Kidney (tissue), 14 donors: Measurements from ENCODE around the gene OR5M3. TPM values are rescaled to one million over a fixed set of nuclear protein-coding genes. Genes with fewer than 3 reads are reported as not detected.

Experiments
- DNase-seq, 5 donors: peaks; one replicate each; pipeline ENCODE4 v3.0.0-alpha.2; 2013 to 2020
- FAIRE-seq: peaks from 2 replicates; lab custom pipeline; 2012; peaks lifted over from hg19 to GRCh38; lab: Jason Lieb, UNC
- H3K27ac ChIP-seq, 2 donors: one replicate each; pipeline ENCODE4 v1.7.0; 2013; ENCODE audit warnings: low read depth in 2 of 2, low read length in 2 of 2, inconsistent platforms in 1 of 2
- H3K27me3 ChIP-seq: one replicate; pipeline ENCODE4 v1.7.1; 2013; ENCODE audit warnings: low read length, inconsistent platforms; ENCODE audit not compliant: control insufficient read depth, insufficient read depth
- H3K36me3 ChIP-seq, 3 donors: one replicate each; pipeline versions ENCODE4 v1.7.0 to v1.7.1; 2013; ENCODE audit warnings: low read length in 3 of 3, control low read depth in 1 of 3, inconsistent platforms in 1 of 3; ENCODE audit not compliant: insufficient read depth in 3 of 3, control insufficient read depth in 2 of 3
- H3K4me1 ChIP-seq, 3 donors: one replicate each; pipeline versions ENCODE4 v1.7.0 to v1.7.1; 2013; ENCODE audit warnings: low read length in 3 of 3, inconsistent platforms in 1 of 3, low read depth in 1 of 3; ENCODE audit not compliant: control insufficient read depth in 2 of 3, insufficient read depth in 2 of 3
- H3K4me3 ChIP-seq, 3 donors: one replicate each; pipeline versions ENCODE4 v1.7.0 to v1.8.1; 2013; ENCODE audit warnings: low read length in 3 of 3, control low read depth in 1 of 3, inconsistent platforms in 1 of 3
- H3K9ac ChIP-seq, 3 donors: one replicate each; pipeline versions ENCODE4 v1.7.0 to v1.7.1; 2013; ENCODE audit warnings: low read length in 3 of 3, control low read depth in 1 of 3, inconsistent platforms in 1 of 3
- H3K9me3 ChIP-seq, 3 donors: one replicate each; pipeline versions ENCODE4 v1.7.0 to v1.7.1; 2013; ENCODE audit warnings: low read length in 3 of 3, control low read depth in 1 of 3, inconsistent platforms in 1 of 3; ENCODE audit not compliant: control insufficient read depth in 2 of 3, insufficient read depth in 1 of 3
- intact Hi-C: fragments of 100-400 bp; cut with DNase I; formaldehyde crosslinking; loops from one replicate; pipeline ENCODE4 v1.11.1; 2022
- polyA plus RNA-seq: library from polyadenylated mRNA; stranded (reverse); fragments of 350-450 nt; fragmentation: Illumina TruSeq; extraction: RNeasy Lipid Tissue Mini Kit (QIAGEN cat#74804); gene quantifications from one replicate; pipeline ENCODE4 v1.2.3, GENCODE V29; 2014; ENCODE audit warnings: low read depth, low replicate concordance; ENCODE audit not compliant: insufficient read depth
- total RNA-seq: library from RNA; stranded (reverse); fragmentation: NEBNext Ultra II Directional; extraction: Animal tissue kit (Norgen Biotek cat#: 25700); gene quantifications from one replicate; pipeline ENCODE4 v1.2.1, GENCODE V29; 2021
- TF ChIP-seq, protein P1 (sequence below): IDR thresholded peaks from 3 replicates; pipeline ENCODE4 v1.5.1; 2012; ENCODE audit warnings: mild to moderate bottlenecking, moderate library complexity, borderline replicate concordance; ENCODE audit not compliant: insufficient read depth; ENCODE audit errors: extremely low read depth
- donor health status: control.
- donor health status: control.
- donor health status: control.
- donor health status: control.
- donor health status: control.
- donor health status: DM: yes; HTN: yes; CAD: no.
- donor health status: Normal renal cell carcinoma (clear cell type).

OR5M3 gene
- total and polyA plus RNA-seq, 2 donors from 2014 or later, result not detected

DNA sequence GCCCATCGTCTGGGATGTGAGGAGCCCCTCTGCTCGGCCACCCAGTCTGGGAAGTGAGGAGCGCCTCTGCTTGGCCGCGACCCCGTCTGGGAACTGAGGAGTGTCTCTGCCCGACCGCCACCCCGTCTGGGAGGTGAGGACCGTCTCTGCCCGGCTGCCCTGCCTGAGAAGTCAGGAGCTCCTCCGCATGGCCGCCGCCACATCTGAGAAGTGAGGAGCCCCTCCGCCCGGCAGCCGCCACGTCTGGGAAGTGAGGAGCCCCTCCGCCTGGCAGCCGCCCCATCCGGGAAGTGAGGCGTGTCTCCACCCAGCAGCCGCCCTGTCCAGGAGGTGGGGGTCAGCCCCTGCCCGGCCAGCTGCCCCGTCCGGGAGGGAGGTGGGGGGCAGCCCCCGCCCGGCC lies 23.9 kb upstream of the OR5M3 start:
- no peak for FAIRE-seq
- no peak overlapping the region for H3K27ac ChIP-seq
- peak in 1 of 5 donors; percentile 70 for DNase-seq

DNA sequence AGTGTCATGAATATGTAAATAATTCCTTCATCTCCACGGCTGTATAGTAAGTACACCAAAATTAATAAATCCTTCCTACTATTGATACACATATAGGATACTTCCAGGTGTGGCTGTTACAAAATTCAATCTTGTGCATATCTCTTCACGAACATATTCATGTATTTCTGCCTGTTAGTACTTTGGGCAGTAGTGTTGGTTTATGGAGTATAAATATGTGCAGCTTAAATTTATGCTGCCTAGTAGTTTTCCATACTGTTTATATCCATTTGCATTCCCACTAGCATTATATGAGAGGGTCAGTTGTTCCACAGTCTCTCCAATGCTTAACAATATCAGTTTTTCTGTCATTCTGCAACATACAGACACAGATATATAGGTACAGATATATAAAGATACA lies 22.0 kb upstream of the OR5M3 start:
- Histone ChIP-seq H3K9ac (no peak overlapping the region), H3K27me3 (no peaks in the 10 kb centered on the region), H3K27ac (no peak overlapping the region), H3K36me3 (no peaks in the 10 kb centered on the region), H3K4me3 (no peak overlapping the region), H3K4me1 (no peaks in the 10 kb centered on the region), H3K9me3 (no peaks in the 10 kb centered on the region)
- TF ChIP-seq, protein P1, sequence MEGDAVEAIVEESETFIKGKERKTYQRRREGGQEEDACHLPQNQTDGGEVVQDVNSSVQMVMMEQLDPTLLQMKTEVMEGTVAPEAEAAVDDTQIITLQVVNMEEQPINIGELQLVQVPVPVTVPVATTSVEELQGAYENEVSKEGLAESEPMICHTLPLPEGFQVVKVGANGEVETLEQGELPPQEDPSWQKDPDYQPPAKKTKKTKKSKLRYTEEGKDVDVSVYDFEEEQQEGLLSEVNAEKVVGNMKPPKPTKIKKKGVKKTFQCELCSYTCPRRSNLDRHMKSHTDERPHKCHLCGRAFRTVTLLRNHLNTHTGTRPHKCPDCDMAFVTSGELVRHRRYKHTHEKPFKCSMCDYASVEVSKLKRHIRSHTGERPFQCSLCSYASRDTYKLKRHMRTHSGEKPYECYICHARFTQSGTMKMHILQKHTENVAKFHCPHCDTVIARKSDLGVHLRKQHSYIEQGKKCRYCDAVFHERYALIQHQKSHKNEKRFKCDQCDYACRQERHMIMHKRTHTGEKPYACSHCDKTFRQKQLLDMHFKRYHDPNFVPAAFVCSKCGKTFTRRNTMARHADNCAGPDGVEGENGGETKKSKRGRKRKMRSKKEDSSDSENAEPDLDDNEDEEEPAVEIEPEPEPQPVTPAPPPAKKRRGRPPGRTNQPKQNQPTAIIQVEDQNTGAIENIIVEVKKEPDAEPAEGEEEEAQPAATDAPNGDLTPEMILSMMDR, result no peak
- no peak for DNase-seq
- intact Hi-C loops, result no loop called here
- no peak for FAIRE-seq

More for the DNA sequence above, 23.9 kb upstream of the OR5M3 start:
- Histone ChIP-seq H3K9ac (no peak overlapping the region), H3K27me3 (no peaks in the 10 kb centered on the region), H3K4me3 (no peak overlapping the region), H3K9me3 (no peaks in the 10 kb centered on the region), H3K4me1 (no peaks in the 10 kb centered on the region), H3K36me3 (no peaks in the 10 kb centered on the region)
- intact Hi-C loops, result no loop called here
- TF ChIP-seq, protein P1, result no peak

DNA sequence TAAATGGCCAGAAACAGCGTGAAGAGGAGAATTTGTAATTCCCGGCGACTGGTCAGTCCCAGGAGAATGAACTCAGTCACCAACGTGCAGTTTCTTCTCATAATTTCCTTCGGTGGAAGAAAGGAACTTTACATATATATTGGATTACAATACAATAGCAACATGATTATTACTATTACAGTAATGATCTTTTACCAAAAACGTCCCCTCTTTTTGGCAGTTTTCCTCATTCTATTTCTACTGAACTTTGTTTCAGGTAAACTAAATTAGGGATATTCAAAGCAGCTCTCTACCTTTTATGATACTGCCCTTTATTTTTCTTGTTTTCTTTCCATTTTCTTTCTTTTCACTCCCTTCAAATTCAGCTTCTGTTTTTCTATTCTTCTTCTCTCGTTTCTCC lies 18.1 kb upstream of the OR5M3 start, which contains the start of gene OR5M8:
TSS of gene OR5M8 (minus strand) at position 101 of the 400 bp plus-strand sequence. CDS start at position 101, 0 bp downstream.
- DNase-seq (no peak), FAIRE-seq (no peak)
- H3K4me3 ChIP-seq, result no peak within 1 kb of the TSS
- H3K27me3 ChIP-seq, result no peaks in the 10 kb centered on the region
- intact Hi-C loops, result no loop called here
- no peaks in the 10 kb centered on the region for H3K36me3 ChIP-seq
- TF ChIP-seq, protein P1, result no peak
- H3K27ac ChIP-seq, result no peak within 1 kb of the TSS
- H3K9me3 ChIP-seq, result peaks cover 0 to 4% (median 3%) of the 10 kb centered on the region in 3 donors
- no peak within 1 kb of the TSS for H3K9ac ChIP-seq
- H3K4me1 ChIP-seq, result no peaks in the 10 kb centered on the region

DNA sequence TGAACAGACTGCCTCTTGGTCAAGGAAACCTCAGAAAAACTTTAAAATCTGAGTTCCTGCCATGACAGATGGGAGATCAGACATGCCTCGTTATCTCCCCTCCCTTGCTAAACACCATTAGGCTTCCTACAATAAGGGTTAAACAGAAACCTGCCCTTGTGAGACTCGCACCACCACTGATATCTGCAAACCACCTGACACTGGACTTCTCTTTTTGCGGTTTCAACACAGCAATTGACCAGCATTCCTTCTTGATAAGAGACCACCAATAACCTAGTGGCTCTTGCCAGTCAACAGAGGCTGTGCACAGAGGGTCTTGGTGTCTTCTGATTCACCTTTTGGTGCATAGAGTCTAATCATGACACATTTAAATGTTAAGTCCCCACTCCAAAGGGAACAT lies 13.6 kb upstream of the OR5M3 start:
- H3K9ac ChIP-seq, result no peak overlapping the region
- FAIRE-seq (no peak), DNase-seq (no peak)
- no peak overlapping the region for H3K27ac ChIP-seq
- TF ChIP-seq, protein P1, result no peak
- peaks cover 0 to 4% (median 4%) of the 10 kb centered on the region in 3 donors for H3K9me3 ChIP-seq
- no peaks in the 10 kb centered on the region for H3K36me3 ChIP-seq
- H3K4me1 ChIP-seq, result no peaks in the 10 kb centered on the region
- no peak overlapping the region for H3K4me3 ChIP-seq
- H3K27me3 ChIP-seq, result no peaks in the 10 kb centered on the region
- intact Hi-C loops, result no loop called here
